ENCODE results near the gene MEIS3.

MEIS3 gene

DNA sequence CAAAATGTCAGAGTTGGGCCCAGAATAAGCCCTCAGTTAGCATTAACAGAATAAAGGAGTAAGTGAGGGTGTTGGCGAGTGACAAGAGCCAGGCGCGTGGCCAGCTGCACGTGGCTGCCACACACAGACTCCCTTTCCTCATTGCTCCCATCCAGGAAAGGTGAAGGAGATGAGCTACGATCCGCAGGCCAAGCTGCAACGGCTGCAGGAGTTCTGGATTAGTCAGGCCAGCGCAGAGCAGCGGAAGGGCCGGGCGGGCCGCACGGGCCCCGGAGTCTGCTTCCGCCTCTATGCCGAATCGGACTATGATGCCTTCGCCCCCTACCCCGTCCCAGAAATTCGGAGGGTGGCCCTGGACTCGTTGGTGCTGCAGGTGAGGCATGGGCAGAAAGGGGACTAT, 57.0 kb downstream of the MEIS3 start:
- POLR2A ChIA-PET, result interaction anchor here (0.9 kb wide), 1 partner anchor 12 kb away, joined by 3 read pairs; no protein-coding TSS in a partner anchor
- DNase-seq (ENCODE audit: extremely low spot score), result no peak
- CTCF ChIA-PET, result interaction anchor here (0.7 to 1.0 kb wide), 2 partner anchors 9 to 17 kb away, joined by 3 read pairs; no protein-coding TSS in a partner anchor
- TF ChIP-seq FOXA1 (IDR thresholded peaks at IDR 0.05) (no peak), TARDBP (IDR thresholded peaks at IDR 0.05) (no peak), LEF1 (IDR thresholded peaks at IDR 0.05; ENCODE audit: borderline replicate concordance) (no peak), L3MBTL2 (conservative IDR thresholded peaks at IDR 0.05) (no peak), CTBP1 (IDR thresholded peaks at IDR 0.05; ENCODE audit: borderline replicate concordance) (no peak), FOXK2 (IDR thresholded peaks at IDR 0.05) (no peak), BHLHE40 (IDR thresholded peaks at IDR 0.05; ENCODE audit: borderline replicate concordance) (no peak)

DNA sequence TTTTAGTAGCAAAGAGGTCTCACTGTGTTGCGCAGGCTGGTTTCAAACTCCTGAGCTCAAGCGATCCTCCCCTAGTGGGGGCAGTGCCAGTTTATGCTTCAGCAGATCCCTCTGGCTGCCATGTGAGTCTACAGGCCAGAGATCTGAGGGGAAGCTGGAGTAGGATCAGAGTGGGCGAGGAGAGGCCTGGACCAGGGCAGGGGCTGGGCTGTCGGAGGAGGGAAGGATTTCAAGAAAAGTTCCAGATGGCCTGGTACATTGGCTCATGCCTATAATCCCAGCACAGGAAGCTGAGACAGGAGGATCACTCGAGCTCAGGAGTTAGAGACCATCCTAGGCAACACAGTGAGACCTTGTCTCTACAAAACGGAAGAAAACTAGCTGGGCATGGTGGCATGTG, 60.4 kb downstream of the MEIS3 start:
- TF ChIP-seq NFRKB (IDR thresholded peaks at IDR 0.05) (no peak), FOXK2 (IDR thresholded peaks at IDR 0.05) (no peak), BHLHE40 (IDR thresholded peaks at IDR 0.05; ENCODE audit: borderline replicate concordance) (no peak), LEF1 (IDR thresholded peaks at IDR 0.05; ENCODE audit: borderline replicate concordance) (no peak)
- ChIA-PET POLR2A (interaction anchor here (0.9 kb wide), 1 partner anchor 10 kb away, joined by 4 read pairs; the partner anchor contains the start of gene DHX34), CTCF (interaction anchor here (0.9 to 1.6 kb wide), 2 partner anchors 10 to 32 kb away, joined by 4 to 6 read pairs; partner anchors contain the start of gene DHX34)
- no peak for DNase-seq (ENCODE audit: extremely low spot score)

DNA sequence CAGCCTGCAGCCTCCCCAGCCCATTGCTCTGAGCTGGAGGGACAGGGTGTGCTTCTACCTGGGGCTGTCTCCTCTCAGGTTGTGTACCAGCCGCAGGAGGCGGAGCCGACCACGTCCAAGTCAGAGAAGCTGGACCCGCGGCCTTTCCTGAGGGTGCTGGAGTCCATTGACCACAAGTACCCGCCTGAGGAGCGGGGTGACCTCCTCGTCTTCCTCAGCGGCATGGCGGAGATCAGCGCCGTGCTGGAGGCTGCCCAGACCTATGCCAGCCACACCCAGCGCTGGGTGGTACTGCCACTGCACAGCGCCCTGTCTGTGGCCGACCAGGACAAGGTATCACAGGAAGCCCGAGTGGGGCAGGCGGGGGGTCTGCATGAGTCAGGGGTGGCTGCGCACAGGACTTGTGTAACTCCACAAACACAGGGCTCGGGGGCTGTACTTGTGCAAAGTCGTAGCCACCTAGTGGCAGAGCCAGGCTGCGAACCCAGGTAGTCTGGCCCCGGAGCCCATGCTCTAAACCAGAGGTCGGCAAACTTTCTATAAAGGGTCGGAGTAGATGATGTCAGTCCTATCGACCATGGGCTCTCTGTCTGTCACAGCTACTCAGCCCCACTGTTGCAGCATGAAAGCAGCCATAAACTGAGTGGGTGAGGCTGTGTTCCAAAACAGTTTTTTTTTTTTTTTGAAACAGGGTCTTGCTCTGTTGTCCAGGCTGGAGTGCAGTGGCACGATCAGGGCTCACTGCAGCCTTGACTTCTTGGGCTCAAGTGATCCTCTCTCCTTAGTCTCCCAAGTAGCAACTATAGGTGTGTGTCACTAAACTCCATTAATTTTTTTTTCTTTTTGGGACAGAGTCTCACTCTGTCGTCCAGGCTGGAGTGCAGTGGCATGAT, 61.3 kb downstream of the MEIS3 start:
- POLR2A ChIA-PET, result interaction anchor here (1.1 kb wide), 1 partner anchor 10 kb away, joined by 3 read pairs; no protein-coding TSS in a partner anchor
- CTCF ChIA-PET, result interaction anchor here (0.5 to 1.6 kb wide), 3 partner anchors 9 to 60 kb away, joined by 3 to 6 read pairs (median 5); partner anchors contain the start of gene DHX34
- no peak for TF ChIP-seq ARNT (IDR thresholded peaks at IDR 0.05)
- no peak for TF ChIP-seq LEF1 (IDR thresholded peaks at IDR 0.05; ENCODE audit: borderline replicate concordance)
- TF ChIP-seq FOXM1 (IDR thresholded peaks at IDR 0.05; ENCODE audit: borderline replicate concordance), result no peak
- no peak for TF ChIP-seq L3MBTL2 (conservative IDR thresholded peaks at IDR 0.05)
- no peak for TF ChIP-seq NFRKB (IDR thresholded peaks at IDR 0.05)
- TF ChIP-seq FOXA1 (IDR thresholded peaks at IDR 0.05), result no peak
- TF ChIP-seq SUZ12 (IDR thresholded peaks at IDR 0.05), result no peak
- TF ChIP-seq ELF4 (IDR thresholded peaks at IDR 0.05), result no peak
- TF ChIP-seq CTBP1 (IDR thresholded peaks at IDR 0.05; ENCODE audit: borderline replicate concordance), result no peak
- TF ChIP-seq FOXK2 (IDR thresholded peaks at IDR 0.05), result no peak
- TF ChIP-seq TARDBP (IDR thresholded peaks at IDR 0.05), result no peak
- TF ChIP-seq ZNF384 (IDR thresholded peaks at IDR 0.05), result no peak
- no peak for TF ChIP-seq HDGF (IDR thresholded peaks at IDR 0.05; ENCODE audit: borderline replicate concordance)
- TF ChIP-seq, protein P1, sequence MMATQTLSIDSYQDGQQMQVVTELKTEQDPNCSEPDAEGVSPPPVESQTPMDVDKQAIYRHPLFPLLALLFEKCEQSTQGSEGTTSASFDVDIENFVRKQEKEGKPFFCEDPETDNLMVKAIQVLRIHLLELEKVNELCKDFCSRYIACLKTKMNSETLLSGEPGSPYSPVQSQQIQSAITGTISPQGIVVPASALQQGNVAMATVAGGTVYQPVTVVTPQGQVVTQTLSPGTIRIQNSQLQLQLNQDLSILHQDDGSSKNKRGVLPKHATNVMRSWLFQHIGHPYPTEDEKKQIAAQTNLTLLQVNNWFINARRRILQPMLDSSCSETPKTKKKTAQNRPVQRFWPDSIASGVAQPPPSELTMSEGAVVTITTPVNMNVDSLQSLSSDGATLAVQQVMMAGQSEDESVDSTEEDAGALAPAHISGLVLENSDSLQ (IDR thresholded peaks at IDR 0.05), result no peak
- TF ChIP-seq BHLHE40 (IDR thresholded peaks at IDR 0.05; ENCODE audit: borderline replicate concordance), result no peak
- TF ChIP-seq SP1 (IDR thresholded peaks at IDR 0.05), result no peak
- no peak for DNase-seq (ENCODE audit: extremely low spot score)

DNA sequence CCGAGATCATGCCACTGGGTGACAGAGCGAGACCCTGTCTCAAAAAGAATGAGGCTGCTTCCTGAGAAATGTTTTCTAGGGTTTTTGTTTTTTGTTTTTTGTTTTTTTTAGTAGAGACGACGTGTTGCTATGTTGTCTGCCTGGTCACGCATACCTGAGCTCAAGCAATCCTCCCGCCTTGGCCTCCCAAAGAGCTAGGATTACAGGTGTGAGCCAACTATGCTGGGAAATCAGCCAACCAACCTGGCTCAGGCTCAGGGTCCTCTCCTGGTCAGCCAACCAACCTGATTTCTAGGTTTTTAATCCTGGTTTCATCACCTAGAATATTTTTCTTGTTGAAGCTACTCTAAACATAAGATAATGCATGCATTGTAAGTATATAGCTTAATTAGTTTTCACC, 62.4 kb downstream of the MEIS3 start:
- CTCF ChIA-PET, result no interaction called here
- no peak for DNase-seq (ENCODE audit: extremely low spot score)

DNA sequence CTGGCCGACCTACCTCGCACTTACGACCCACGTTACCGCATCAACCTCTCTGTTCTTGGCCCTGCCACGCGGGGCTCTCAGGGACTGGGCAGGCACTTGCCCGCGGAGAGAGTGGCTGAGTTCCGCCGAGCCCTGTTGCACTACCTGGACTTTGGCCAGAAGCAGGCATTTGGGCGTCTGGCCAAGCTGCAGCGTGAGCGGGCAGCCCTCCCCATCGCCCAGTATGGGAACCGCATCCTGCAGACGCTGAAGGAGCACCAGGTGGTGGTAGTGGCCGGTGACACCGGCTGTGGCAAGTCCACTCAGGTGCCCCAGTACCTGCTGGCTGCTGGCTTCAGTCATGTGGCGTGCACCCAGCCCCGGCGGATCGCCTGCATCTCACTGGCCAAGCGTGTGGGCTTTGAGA, 66.0 kb downstream of the MEIS3 start:
- CTCF ChIA-PET, result interaction anchor here (0.5 kb wide), 1 partner anchor 9 kb away, joined by 3 read pairs; no protein-coding TSS in a partner anchor
- no peak for TF ChIP-seq L3MBTL2 (conservative IDR thresholded peaks at IDR 0.05)
- no peak for TF ChIP-seq ZNF384 (IDR thresholded peaks at IDR 0.05)
- no peak for TF ChIP-seq BHLHE40 (IDR thresholded peaks at IDR 0.05; ENCODE audit: borderline replicate concordance)
- TF ChIP-seq ELF4 (IDR thresholded peaks at IDR 0.05), result no peak
- TF ChIP-seq NFRKB (IDR thresholded peaks at IDR 0.05), result no peak
- TF ChIP-seq ARNT (IDR thresholded peaks at IDR 0.05), result no peak
- no peak for TF ChIP-seq FOXK2 (IDR thresholded peaks at IDR 0.05)
- TF ChIP-seq TARDBP (IDR thresholded peaks at IDR 0.05), result no peak
- TF ChIP-seq, protein P1 (IDR thresholded peaks at IDR 0.05), result no peak
- TF ChIP-seq SP1 (IDR thresholded peaks at IDR 0.05), result no peak
- no peak for TF ChIP-seq HDGF (IDR thresholded peaks at IDR 0.05; ENCODE audit: borderline replicate concordance)
- TF ChIP-seq LEF1 (IDR thresholded peaks at IDR 0.05; ENCODE audit: borderline replicate concordance), result no peak
- TF ChIP-seq FOXA1 (IDR thresholded peaks at IDR 0.05), result no peak
- no peak for TF ChIP-seq FOXM1 (IDR thresholded peaks at IDR 0.05; ENCODE audit: borderline replicate concordance)
- TF ChIP-seq SUZ12 (IDR thresholded peaks at IDR 0.05), result no peak
- DNase-seq (ENCODE audit: extremely low spot score), result no peak
- POLR2A ChIA-PET, result no interaction called here

More for the DNA sequence above, 62.4 kb downstream of the MEIS3 start:
- TF ChIP-seq ARNT (IDR thresholded peaks at IDR 0.05) (no peak), ZNF384 (IDR thresholded peaks at IDR 0.05) (no peak), CTBP1 (IDR thresholded peaks at IDR 0.05; ENCODE audit: borderline replicate concordance) (no peak), TARDBP (IDR thresholded peaks at IDR 0.05) (no peak), LEF1 (IDR thresholded peaks at IDR 0.05; ENCODE audit: borderline replicate concordance) (no peak), FOXA1 (IDR thresholded peaks at IDR 0.05) (no peak), FOXK2 (IDR thresholded peaks at IDR 0.05) (no peak), ELF4 (IDR thresholded peaks at IDR 0.05) (no peak), L3MBTL2 (conservative IDR thresholded peaks at IDR 0.05) (no peak), NFRKB (IDR thresholded peaks at IDR 0.05) (no peak), BHLHE40 (IDR thresholded peaks at IDR 0.05; ENCODE audit: borderline replicate concordance) (no peak), FOXM1 (IDR thresholded peaks at IDR 0.05; ENCODE audit: borderline replicate concordance) (no peak), SP1 (IDR thresholded peaks at IDR 0.05) (no peak), HDGF (IDR thresholded peaks at IDR 0.05; ENCODE audit: borderline replicate concordance) (no peak), SUZ12 (IDR thresholded peaks at IDR 0.05) (no peak)
- TF ChIP-seq, protein P1 (IDR thresholded peaks at IDR 0.05), result no peak
- POLR2A ChIA-PET, result interaction anchor here (1.1 kb wide), 1 partner anchor 8 kb away, joined by 3 read pairs; no protein-coding TSS in a partner anchor

Measured in HEK293T (cell line).